A673 (cell line): ENCODE data around the gene PRIM1. TPM values are rescaled to one million over a fixed set of nuclear protein-coding genes. Genes with fewer than 3 reads are reported as not detected.

Experiments used
- BruUV-seq: library from RNA; stranded (reverse); fragments of 400-500 nt; replicated peaks from 2 replicates; lab custom pipeline; 2021; lab: Mats Ljungman, UMichigan
- CTCF ChIA-PET: fragments of 300-600 bp; sonication (Branson Sonifier 250); formaldehyde crosslinking; loops from one replicate; lab custom pipeline; 2022; ENCODE audit warnings: antibody characterized with exemption; lab: Charles Lee
- POLR2A ChIA-PET: fragments of 300-600 bp; sonication (Branson Sonifier 250); formaldehyde crosslinking; loops from one replicate; lab custom pipeline; 2022; ENCODE audit warnings: antibody characterized with exemption; ENCODE audit not compliant: low non-redundant PET; lab: Charles Lee
- DNase-seq: peaks from one replicate; pipeline ENCODE4 v3.0.0-alpha.2; 2015; ENCODE audit warnings: low spot score
- H3K27ac ChIP-seq: fragments of 200-600 bp; sonication (generic); 2 replicates; pipeline ENCODE4 v1.5.1; 2016; ENCODE audit warnings: mixed run types, low read depth, mild to moderate bottlenecking, mixed read lengths, antibody characterized with exemption, low read length; ENCODE audit not compliant: poor library complexity, severe bottlenecking
- H3K27me3 ChIP-seq: fragments of 200-600 bp; sonication (generic); replicated peaks from 2 replicates; pipeline ENCODE4 v1.6.1; 2017; ENCODE audit warnings: mixed run types, low read depth, mild to moderate bottlenecking, mixed read lengths, antibody characterized with exemption, low read length; ENCODE audit not compliant: insufficient read depth, poor library complexity
- H3K36me3 ChIP-seq: fragments of 200-600 bp; sonication (generic); 2 replicates; pipeline ENCODE4 v1.6.1; 2016; ENCODE audit warnings: mixed run types, mild to moderate bottlenecking, mixed read lengths, antibody characterized with exemption, low read length; ENCODE audit not compliant: insufficient read depth, poor library complexity, severe bottlenecking
- H3K4me1 ChIP-seq: fragments of 200-600 bp; sonication (generic); 2 replicates; pipeline ENCODE4 v1.6.1; 2017; ENCODE audit warnings: mixed run types, mild to moderate bottlenecking, mixed read lengths, antibody characterized with exemption, low read length; ENCODE audit not compliant: insufficient read depth, poor library complexity, severe bottlenecking
- H3K4me3 ChIP-seq: fragments of 200-600 bp; sonication (generic); 2 replicates; pipeline ENCODE4 v1.5.1; 2016; ENCODE audit warnings: low read depth, mixed run types, mild to moderate bottlenecking, mixed read lengths, low read length; ENCODE audit not compliant: poor library complexity, severe bottlenecking
- H3K9me3 ChIP-seq: fragments of 200-600 bp; sonication (generic); 2 replicates; pipeline ENCODE4 v1.6.1; 2016; ENCODE audit warnings: mixed run types, low read depth, mild to moderate bottlenecking, mixed read lengths, antibody characterized with exemption, low read length; ENCODE audit not compliant: poor library complexity, severe bottlenecking
- CTCF ChIP-seq: fragments of 300-800, 200-600 bp; sonication (generic); conservative IDR thresholded peaks from 2 replicates; pipeline ENCODE4 v1.5.1; 2017; ENCODE audit warnings: low read depth, mild to moderate bottlenecking, antibody characterized with exemption, low read length, moderate library complexity, mixed read lengths
- EZH2 ChIP-seq: fragments of 200-600 bp; sonication (generic); IDR thresholded peaks from 2 replicates; pipeline ENCODE4 v1.6.1; 2017; ENCODE audit warnings: borderline replicate concordance, low read depth, mild to moderate bottlenecking, mixed read lengths, antibody characterized with exemption, low read length; ENCODE audit not compliant: poor library complexity, severe bottlenecking
- intact Hi-C: fragments of 100-400 bp; cut with micrococcal nuclease; formaldehyde crosslinking; loops from one replicate; pipeline ENCODE4 v1.10.0; 2022; ENCODE audit not compliant: unreplicated experiment
- total RNA-seq: library from RNA; stranded (reverse); gene quantifications from 2 replicates; pipeline ENCODE4 v1.2.3, GENCODE V29; 2021

PRIM1 gene
- total RNA-seq, 1 experiment from 2014 or later = 51.9 TPM

GRCh38 chr12:56723889-56724700, 28.0 kb downstream of the PRIM1 start:
- Histone ChIP-seq H3K9me3 (no peaks in the 10 kb centered on the region), H3K36me3 (peaks cover 52% of the 10 kb centered on the region), H3K27ac (peak overlapping the region; percentile 96), H3K4me3 (peak overlapping the region; percentile 89), H3K4me1 (peaks cover 45% of the 10 kb centered on the region), H3K27me3 (no peaks in the 10 kb centered on the region)
- TF ChIP-seq CTCF (no peak), EZH2 (no peak)
- peak; percentile 53 for DNase-seq
- ChIA-PET CTCF (interaction anchor here (0.8 kb wide), 1 partner anchor 281 kb away, joined by 3 read pairs; no protein-coding TSS in a partner anchor), POLR2A (no interaction called here)
- BruUV-seq = no TSS peak
- intact Hi-C loops = loop anchor here (2.0 kb wide), 1 partner anchor 35 kb away; the partner anchor contains the start of gene PTGES3

GRCh38 chr12:56723352-56723751, 28.8 kb downstream of the PRIM1 start:
- BruUV-seq = no TSS peak
- Histone ChIP-seq H3K27ac (peak overlapping the region; percentile 96), H3K27me3 (no peaks in the 10 kb centered on the region), H3K4me3 (peak overlapping the region; percentile 89), H3K36me3 (peaks cover 57% of the 10 kb centered on the region), H3K4me1 (peaks cover 52% of the 10 kb centered on the region), H3K9me3 (no peaks in the 10 kb centered on the region)
- intact Hi-C loops = no loop called here
- TF ChIP-seq CTCF (no peak), EZH2 (no peak)
- ChIA-PET POLR2A (interaction anchor here (0.6 kb wide), 1 partner anchor 142 kb away, joined by 6 read pairs; no protein-coding TSS in a partner anchor), CTCF (no interaction called here)
- DNase-seq = no peak

- no TSS peak for BruUV-seq
- POLR2A ChIA-PET = interaction anchor here (0.6 kb wide), 1 partner anchor 141 kb away, joined by 6 read pairs; no protein-coding TSS in a partner anchor
- intact Hi-C loops = no loop called here
Measured at GRCh38 chr12:56722832-56723231, 29.3 kb downstream of the PRIM1 start.

More at GRCh38 chr12:56722832-56723231, 29.3 kb downstream of the PRIM1 start:
- peaks cover 57% of the 10 kb centered on the region for H3K36me3 ChIP-seq
- H3K27ac ChIP-seq = peak overlapping the region; percentile 96
- H3K9me3 ChIP-seq = no peaks in the 10 kb centered on the region
- TF ChIP-seq CTCF = no peak
- no peak for TF ChIP-seq EZH2
- peak overlapping the region; percentile 89 for H3K4me3 ChIP-seq
- H3K4me1 ChIP-seq = peaks cover 52% of the 10 kb centered on the region
- CTCF ChIA-PET = no interaction called here
- no peak for DNase-seq
- H3K27me3 ChIP-seq = no peaks in the 10 kb centered on the region
